Activated naive CD4-positive, alpha-beta T cell treated with anti-CD3 and anti-CD28 coated beads, Interleukin-2, amount 50 U/mL, for 16 hours (primary cell): Measurements from ENCODE around the gene ATP12A.

Experiments used
- DNase-seq: peaks from one replicate; pipeline ENCODE4 v3.0.0-alpha.2; 2020

The ATP12A gene

GRCh38 chr13:24740014-24740890 lies 60.0 kb downstream of the ATP12A start:
- DNase-seq, result no peak

GRCh38 chr13:24741016-24741662 lies 60.9 kb downstream of the ATP12A start:
- no peak for DNase-seq

DNA sequence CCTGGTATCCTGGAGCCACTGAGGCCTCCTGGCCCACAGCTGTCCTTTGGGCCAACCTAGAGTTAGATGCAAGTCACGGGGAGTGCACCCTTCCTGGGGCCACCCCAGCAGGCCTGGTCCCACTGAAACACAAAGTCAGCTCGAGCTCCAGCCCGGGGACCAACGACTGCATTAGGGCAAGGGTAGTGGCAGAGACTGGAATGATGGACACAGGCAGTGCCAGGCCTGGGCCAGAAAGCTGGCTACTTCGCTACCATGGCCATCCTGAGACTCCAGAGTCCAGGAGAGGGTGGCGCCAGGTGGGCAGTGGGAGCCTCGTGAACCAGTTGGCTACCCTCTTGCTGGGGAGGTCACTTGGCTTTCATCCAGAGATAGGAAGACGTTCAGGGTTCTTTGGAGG lies 61.6 kb downstream of the ATP12A start:
- no peak for DNase-seq

DNA sequence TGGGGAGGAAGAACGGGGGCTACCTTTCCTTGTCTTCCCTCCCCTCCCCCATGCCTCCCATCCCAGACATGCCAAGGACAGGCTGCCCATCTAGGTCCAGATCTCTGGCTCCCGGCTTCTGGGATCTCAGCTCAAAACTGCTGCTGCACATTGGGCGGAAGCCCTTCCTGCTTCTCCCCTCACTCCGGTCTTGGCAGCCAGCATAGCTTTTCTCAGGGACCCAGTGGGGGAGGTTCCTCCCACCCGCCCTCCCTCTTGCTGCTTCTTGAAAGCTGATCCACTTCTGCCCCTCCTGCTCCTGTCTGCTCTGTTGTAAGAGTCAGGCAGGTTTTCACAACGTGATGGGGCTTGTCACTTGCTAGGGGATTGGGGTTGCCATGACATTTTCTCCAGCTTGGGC lies 62.1 kb downstream of the ATP12A start:
- no peak for DNase-seq

DNA sequence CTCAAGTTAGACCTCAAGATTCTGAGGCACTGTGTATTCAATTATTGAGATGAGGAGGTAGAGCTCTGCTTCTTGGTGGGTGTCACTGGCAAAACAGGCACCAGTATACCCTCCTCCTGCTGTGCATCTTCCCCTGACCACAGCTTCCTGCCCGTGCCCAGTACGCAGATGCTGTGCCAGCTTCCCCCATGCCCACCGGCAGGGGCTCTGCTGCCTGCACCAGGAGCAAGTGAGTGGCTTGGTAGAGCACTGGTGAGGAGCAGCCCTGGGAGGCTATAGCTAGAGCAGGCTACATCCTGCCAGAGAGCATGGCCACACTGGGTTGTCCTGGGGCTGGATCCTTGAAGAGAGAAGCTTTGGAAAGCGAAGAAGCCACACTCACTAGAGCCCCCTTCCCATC lies 62.8 kb downstream of the ATP12A start:
- DNase-seq, result no peak

DNA sequence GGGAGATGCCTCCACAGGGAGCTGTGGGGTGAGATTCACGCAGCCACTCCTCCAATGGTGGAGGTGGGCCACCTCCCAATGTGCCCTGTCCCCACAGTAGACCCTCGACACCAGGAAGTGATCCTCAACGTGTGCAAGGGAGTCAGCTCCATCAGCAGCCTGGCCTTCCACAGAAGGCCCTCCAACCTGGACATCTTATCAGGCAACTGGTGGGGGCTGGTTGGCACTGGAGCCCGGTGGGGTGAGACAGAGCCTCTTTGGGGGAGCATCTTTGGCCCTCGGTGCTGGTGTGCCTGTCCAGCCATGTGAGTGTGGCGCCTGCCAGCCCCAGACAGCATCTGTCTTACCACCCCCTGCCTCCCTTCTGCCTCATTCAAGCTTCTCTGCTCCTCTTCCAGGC lies 64.0 kb downstream of the ATP12A start:
- DNase-seq, result no peak

DNA sequence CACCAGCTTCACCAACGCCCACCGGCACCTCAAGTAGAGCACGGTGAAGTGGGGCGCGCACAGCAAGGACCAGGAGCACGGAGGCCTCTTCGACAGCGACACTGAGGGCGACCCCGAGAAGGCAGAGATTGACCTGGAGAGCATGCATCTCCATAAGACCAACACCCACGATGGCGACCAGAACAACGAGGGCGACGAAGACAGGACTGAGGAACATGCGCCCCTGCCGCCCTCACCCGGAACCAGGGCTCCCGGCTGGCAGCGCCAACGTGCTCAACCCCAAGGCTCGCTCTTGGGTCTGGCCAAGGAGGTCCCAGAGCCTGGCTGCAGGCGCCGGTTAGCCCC lies 65.3 kb downstream of the ATP12A start:
- no peak for DNase-seq

DNA sequence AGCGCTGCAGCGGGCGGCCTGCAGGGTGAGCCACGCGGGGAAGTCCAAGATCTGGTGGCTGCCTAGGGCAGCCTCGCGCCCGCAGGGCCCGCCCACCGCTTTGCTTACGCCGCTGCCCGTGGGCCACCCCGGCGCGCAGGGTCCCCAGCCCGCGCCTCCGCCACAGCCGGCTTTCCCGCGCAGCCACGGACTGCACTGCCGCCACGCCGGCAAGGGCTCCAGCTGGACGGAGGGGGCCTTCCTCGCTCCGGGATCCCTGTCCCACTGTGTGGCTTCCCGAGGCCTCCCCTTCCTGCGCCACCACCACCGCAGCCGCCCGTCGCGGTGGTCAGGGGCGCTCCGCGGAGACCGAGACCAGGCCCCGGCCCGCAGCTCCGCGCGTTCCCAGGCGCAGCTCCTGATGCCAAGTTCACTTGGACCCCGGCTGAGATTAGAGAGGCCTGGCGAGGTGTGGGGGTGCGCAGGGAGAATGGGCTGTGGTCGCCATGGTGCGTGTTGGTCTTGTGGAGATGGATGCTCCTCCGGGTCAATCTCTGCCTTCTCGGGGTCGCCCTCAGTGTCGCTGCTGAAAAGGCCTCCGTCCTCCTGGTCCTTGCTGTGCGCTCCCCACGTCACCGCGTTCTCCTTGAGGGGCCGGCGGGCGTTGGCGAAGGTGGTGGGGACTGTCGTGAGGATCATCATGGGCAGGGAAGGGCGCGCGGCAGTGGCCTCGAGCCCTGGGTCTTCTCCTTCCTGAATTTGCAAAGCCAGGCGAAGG lies 65.8 kb downstream of the ATP12A start:
- DNase-seq, result no peak

DNA sequence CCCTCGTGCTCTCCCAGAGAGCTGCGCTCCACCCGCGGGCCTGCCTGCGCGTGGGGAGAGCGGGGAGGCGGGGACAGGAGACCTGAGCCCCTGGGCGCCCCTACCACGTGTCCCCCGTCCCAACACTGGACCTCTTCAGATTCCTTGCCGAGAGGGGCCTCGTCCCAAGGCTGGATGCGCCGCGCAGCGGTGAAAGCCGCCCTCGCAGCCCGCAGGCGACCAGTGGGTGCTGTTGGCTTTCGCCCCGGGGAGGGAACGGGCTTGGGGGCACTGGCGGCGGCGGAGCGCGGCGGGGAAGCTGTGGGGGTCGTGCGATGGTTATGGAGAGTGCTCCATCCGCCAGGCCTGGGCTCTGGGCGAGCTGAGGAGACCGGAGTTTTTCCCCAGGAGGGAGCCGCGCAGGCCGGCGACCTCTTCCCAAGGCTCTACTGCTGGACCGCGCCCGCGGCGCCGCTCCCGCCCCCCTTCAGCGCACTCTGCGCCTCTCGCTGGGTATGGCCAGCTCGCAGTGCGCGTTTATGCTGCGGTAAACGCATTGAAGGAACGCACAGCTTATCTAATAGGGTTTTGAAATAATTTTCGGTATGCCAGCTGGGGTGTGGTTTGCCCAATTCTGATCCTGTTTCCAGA lies 66.5 kb downstream of the ATP12A start:
- DNase-seq, result no peak

DNA sequence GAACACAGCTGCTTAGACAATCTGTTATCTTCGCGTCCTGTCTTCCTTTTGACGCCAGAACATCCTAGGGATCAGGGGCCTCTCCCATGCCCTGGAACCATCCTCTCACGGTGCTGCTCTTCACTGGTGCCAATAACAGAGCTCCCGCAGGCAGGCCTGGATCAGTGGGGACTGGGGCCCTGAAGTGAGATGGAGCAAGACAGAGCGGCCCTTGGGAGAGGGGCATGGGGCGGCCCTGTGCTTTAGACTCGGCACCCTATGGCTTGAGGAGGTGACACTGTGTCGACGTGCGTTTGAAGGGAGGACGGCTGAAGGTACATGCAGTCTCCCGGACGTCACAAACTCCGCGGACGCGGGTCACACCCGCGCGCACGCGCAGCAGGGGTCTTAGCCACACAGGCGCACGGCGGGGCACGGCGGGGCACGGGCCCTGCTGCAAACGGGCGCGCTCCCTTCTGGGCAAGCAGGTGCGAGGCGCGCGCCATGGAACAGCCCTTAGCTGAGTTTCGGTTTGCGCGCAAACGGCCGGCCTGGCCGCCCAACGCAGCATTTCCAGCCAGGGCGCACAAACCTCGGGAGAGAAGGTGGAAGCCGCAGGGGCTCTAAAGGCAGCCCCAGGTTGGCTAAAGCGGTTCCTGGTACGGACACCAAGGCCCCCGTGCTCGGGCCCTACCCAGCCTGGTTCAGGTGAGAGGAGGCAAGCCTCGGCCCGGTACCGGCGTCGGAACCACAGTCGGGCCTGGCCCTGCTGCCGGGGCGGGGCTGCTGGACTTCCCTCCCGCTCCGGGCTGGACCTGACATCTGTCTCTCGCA lies 67.2 kb downstream of the ATP12A start:
- DNase-seq, result no peak

GRCh38 chr13:24748061-24748400 lies 67.8 kb downstream of the ATP12A start:
- DNase-seq, result no peak

DNA sequence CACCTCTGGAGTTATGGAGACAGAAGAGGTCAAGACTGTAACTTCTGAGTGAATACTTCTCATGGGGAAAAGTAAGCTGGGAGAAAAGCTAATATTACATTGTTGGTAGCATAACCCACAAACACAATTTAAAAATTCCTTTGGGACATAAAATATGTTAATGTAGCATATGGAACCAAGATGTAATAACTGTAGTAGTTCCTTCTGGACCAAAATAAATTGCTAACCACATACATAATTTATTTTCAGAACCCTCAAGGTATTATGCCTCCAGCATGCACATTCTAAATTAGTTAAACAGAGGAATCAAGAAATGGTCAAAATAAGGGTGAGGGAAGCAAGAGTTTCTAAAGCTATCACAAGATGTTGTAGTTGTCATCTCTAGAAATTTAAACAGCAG lies 79.0 kb downstream of the ATP12A start:
- DNase-seq, result no peak
